GM12874 (cell line): ENCODE measurements around the gene ALKBH3.

Source experiments
- TF ChIP-seq, protein P1 (sequence below): IDR thresholded peaks from 2 replicates; pipeline ENCODE4 v1.5.1; 2011; ENCODE audit warnings: low read depth, mild to moderate bottlenecking, control low read depth, low read length, moderate library complexity; ENCODE audit not compliant: insufficient read depth

ALKBH3 gene

DNA sequence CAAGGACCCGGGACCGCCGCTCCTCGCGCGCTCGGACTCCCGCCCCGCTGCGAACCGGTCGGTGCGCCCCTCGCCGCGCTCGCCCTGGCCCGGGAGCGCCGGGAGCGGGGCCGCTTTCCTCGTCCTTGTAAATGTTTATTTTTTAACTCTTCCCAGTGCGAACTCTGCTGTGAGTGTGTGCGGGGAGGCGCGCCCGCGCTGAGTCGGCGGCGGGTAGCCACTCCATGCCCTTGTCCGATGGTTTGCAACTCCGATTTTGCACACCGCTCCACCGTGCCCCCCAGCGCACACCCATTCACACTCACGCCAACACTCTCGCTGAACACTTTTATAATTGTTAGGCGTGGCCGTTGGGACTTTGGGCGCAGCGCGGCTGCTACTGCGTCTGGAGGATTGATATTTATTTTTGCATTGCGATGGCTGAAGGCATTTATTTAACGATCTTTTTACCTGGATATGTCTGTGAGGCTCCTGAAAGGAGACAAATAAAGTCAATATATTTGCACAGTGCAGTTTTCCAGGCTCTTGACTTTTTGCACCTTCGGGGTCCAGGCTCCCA is 62.8 kb downstream of the ALKBH3 start:
- TF ChIP-seq, protein P1, sequence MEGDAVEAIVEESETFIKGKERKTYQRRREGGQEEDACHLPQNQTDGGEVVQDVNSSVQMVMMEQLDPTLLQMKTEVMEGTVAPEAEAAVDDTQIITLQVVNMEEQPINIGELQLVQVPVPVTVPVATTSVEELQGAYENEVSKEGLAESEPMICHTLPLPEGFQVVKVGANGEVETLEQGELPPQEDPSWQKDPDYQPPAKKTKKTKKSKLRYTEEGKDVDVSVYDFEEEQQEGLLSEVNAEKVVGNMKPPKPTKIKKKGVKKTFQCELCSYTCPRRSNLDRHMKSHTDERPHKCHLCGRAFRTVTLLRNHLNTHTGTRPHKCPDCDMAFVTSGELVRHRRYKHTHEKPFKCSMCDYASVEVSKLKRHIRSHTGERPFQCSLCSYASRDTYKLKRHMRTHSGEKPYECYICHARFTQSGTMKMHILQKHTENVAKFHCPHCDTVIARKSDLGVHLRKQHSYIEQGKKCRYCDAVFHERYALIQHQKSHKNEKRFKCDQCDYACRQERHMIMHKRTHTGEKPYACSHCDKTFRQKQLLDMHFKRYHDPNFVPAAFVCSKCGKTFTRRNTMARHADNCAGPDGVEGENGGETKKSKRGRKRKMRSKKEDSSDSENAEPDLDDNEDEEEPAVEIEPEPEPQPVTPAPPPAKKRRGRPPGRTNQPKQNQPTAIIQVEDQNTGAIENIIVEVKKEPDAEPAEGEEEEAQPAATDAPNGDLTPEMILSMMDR = no peak

DNA sequence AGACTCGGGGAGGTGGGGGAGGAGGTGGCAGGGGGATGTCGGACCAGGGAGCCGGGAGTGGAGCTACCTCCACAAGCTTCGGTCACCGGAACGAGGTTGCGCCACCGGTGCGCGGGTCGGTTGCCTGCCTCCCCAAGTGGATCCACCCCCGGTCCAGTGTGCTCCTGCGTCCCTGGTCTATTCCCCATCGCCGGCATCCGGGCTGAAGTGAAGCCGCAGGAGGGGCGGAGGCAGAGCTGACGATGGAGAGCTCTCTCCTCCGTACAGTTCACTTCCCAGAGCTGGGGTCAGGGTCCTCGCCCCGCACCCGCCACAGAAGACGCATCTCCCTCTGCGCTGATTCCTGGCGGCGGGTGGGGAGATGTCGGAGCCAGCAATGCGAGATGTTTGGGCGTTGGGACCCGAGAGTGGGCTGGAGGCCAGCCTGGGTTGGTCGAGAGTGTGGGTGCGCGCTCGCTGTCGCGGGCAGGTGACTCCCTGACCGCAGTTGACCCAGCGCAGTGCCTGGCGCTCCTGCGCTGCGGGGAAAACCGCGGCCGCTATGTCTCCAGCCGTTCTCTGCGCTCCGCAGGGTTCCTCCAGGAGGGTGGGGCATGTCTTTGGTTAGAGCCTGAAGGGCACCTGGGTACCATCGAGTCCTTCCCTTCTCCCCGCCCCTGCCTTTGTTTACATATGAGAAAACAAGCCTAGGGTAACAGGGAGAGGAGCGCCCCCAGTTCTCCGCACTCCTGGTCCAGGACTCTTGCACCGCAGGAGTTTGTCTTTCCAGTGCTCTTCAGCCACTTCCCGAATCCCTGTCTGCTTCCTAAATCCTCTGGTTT is 63.5 kb downstream of the ALKBH3 start:
- TF ChIP-seq, protein P1 = no peak

DNA sequence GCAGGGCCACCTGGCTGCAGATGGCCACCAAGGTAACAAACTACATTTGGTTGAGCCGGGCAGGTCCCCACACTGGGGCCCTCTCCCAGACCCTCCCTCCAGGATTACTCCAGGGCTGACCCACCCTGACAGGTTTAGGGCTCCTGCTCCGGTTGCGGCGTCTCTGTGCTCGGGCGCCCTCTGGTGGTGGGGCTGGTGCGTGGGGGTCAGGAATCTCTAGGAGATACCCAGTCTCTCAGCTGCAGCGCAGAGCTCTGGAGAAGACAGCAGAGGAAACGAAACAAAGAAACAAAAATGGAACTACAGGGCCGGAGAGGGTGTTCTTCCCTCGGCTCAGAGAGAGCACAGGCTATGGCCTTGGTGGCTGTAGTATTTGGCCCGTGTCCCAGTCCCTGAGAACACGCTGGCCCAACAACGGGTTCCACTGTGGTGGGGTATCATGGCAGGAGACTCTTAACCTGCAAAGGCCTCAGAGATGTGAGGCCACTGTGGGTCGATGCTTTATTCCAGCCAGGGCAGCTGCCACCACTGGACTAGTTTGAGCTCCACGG is 64.2 kb downstream of the ALKBH3 start:
- TF ChIP-seq, protein P1 = peak; percentile 78

DNA sequence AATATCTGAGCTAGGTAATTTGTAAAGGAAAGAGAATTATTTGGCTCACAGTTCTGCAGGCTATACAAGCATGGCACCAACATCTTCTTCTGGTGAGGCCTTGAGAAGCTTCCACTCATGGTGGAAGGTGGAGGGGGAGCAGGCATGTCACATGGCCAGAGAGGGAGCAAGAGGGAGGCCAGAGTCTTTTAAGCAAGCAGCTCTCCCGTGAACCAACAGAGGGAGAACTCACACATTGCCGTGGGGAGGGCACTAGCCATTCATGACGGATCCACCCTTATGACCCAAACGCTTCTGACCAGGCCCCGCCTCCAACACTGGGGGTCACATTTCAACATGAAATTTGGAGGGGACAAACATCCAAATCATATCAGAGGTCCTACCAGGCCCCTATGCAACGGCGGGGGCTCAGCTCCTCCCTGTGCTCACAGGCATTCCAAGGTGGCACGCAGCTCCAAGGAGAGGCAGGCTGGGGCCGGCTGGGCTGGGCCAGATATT is 66.4 kb downstream of the ALKBH3 start:
- TF ChIP-seq, protein P1 = no peak

DNA sequence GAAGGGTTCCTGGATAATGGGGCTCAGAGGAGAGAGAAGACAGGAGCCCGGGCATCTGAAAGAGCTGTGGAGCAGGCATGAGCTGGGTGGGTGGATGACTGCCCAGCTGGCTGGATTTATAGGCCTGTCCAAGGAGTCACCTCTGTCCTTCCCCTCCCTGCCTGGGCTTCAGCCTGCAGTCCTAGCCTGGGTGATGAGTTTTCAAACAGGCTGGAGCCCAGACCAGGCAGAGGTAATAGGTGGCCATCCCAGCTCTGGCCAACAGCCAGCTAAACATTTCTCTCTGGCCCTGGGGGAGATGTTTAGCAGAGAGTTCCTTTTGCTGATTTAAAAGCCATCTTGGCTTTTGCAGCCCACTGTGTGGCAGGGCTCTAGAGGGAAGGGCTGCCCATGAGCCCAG is 67.2 kb downstream of the ALKBH3 start:
- TF ChIP-seq, protein P1 = no peak

DNA sequence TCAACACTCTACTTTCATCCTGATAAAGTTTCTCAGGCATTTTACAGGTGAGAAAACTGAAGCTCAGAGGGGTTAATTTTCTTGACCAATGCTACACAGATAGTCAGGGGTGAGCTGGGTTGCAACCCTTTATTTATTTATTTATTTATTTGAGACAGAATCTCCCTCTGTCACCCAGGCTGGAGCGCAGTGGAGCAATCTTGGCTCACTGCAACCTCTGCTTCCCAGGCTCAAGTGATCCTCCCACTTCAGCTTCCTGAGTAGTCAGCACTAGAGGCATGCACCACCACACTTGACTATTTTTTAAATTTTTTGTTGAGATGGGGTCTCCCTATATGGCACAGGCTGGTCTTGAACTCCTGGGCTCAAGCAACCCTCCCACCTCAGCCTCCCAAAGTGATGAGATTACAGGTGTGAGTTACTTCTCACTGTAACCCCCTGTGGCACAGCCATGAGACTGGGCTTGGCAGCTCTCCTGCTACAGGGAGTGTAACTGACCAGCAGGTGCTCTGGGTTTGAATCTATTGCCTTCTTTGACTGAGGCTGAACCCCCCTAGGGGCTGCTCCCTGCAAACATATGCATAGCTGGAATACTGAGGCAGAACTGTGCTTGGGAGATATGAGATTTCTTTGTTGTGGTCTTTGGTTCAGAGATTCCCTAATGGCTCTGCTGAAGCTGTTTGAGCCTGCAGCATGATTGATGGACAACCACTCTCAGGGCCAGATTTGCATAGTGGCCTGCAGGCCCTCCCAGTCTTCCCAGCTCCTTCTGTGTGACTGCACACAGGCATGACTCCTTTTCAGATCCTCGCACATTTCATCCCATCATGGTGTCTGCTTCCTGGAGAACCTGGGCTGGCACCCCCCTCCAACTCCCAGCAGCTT is 68.0 kb downstream of the ALKBH3 start:
- TF ChIP-seq, protein P1 = no peak

DNA sequence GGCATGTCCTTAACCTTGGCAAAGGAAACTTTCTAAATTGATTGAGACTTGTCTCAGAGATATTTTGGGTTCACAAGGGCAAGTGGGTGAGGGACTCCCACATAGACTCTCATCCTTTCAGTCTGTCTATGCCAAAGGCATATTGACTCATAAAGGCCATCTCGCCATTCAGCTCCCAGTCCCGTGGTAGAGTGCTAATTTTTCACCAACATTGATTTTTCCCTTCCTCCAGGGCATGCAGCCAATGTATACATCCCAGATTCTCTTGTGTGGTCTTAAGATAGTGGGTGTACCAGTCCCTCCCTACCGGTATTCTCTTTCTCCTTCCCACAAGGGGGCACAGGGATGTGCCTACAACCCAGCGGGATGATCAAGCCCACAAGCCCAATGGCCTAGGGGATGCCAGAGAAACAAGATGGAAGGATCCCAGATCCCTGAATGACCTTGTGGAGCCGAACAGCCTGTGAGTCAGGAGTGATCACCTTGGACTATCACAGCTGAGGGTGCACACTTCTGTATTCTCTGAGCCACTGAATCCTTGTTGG is 69.8 kb downstream of the ALKBH3 start:
- TF ChIP-seq, protein P1 = no peak
